Measurements from ENCODE around the gene CENPF.

GRCh38 chr1:214615109-214615508 lies 12.1 kb downstream of the CENPF start:
- TF ChIP-seq CTCF (conservative IDR thresholded peaks at IDR 0.05; ENCODE audit: low read depth in 2 of 2) (no peak), JUNB (IDR thresholded peaks at IDR 0.05; ENCODE audit: unreplicated experiment) (no peak), POLR2AphosphoS5 (IDR thresholded peaks at IDR 0.05; ENCODE audit: low read depth) (no peak), EZH2 (IDR thresholded peaks at IDR 0.05; ENCODE audit: low read depth, unreplicated experiment) (no peak), CREB1 (CRISPR knock-in tag; IDR thresholded peaks at IDR 0.05; ENCODE audit: low read depth) (no peak)

Data from GM23338 (cell line).